GM12801 (cell line): ENCODE data around the gene ANKRD27.

Experiments
- TF ChIP-seq, protein P1 (sequence below): IDR thresholded peaks from one replicate; pipeline ENCODE4 v1.5.1; 2011; ENCODE audit warnings: control low read depth; ENCODE audit not compliant: insufficient read length; ENCODE audit errors: extremely low read depth

Gene ANKRD27

DNA sequence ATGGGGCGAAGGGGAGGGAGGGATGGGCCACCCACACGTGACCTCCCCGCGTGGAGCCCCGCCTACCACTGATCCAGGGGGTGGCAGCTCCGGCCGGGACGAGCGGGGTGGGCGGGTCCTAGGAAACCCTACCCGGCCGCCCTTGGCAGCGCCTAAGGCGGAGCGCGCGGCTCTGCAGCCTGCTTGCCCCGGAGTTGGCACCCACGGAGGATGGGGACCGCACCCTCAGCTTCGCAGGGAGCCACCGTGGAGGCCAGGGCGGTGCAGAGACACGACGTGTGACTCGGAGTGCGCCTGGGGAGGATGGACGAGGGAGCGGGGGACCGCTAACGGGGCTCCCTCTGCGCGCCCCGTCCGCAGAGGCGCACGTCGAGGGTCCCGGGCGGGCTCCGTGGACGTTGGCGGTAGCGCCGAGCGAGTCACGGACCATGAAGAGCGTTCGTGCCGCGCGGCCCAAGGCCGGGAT lies 773 bp upstream of the ANKRD27 start, which contains the start of gene RGS9BP:
TSS of gene RGS9BP (plus strand) at position 129 of the 466 bp plus-strand sequence. CDS start 416 bp downstream, outside the sequence.
- TF ChIP-seq, protein P1, sequence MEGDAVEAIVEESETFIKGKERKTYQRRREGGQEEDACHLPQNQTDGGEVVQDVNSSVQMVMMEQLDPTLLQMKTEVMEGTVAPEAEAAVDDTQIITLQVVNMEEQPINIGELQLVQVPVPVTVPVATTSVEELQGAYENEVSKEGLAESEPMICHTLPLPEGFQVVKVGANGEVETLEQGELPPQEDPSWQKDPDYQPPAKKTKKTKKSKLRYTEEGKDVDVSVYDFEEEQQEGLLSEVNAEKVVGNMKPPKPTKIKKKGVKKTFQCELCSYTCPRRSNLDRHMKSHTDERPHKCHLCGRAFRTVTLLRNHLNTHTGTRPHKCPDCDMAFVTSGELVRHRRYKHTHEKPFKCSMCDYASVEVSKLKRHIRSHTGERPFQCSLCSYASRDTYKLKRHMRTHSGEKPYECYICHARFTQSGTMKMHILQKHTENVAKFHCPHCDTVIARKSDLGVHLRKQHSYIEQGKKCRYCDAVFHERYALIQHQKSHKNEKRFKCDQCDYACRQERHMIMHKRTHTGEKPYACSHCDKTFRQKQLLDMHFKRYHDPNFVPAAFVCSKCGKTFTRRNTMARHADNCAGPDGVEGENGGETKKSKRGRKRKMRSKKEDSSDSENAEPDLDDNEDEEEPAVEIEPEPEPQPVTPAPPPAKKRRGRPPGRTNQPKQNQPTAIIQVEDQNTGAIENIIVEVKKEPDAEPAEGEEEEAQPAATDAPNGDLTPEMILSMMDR, result no peak

DNA sequence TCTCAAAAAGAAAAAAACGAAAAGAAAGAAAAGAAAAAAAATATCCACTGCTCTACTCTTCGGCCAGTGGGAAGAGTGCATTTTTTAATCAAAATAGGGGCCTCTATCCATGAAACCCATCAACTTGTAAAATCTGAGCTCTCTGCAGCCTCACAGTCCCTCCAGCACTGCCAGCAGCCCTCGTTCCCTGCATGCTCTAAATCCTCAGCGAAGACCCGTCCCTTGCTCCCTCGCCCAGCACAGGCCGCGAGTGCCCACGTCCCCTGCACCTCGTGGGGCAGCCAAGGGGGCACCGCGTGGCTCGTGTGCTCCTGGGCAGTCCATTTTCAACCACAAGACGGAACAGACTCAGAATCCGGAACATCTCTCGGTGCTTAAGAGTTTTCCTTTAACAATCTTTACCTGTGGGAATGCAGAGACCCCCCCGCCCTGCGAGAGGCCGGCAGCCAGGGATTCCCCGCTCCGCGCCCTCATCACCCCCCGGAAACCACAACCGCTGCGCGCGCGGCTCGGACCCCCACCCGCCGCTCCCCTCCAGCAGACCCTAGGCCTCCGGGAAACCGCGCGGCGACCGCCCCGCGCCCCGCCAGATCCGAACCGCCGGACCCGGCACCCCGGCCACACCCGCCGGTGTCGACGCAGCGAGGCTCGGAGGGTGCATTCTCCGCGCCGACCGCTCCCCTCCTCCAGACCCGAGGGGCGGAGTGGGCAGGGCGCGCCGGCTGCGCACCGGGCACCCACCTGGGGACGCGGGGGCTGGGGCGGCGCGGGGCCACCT lies 638 bp downstream of the ANKRD27 start:
- TF ChIP-seq, protein P1, result no peak

DNA sequence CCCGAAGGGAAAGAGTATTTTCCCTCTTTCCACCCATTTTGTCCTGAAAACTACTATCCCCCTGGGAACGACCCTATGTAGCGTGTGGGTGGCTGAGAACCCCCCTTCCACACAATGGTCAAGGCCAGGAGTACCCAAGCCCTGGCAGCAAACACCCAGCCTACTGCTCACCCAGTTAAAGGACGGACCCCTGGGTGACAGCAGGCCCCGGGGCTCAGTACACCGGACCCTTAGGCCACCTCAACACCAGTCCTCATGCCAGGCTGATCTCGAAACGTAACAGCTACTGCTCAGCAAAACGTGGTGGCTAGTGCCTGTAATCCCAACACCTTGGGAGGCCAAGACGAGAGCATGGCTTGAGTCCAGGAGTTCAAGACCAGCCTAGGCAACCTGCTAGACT lies 1.4 kb downstream of the ANKRD27 start:
- TF ChIP-seq, protein P1, result no peak

DNA sequence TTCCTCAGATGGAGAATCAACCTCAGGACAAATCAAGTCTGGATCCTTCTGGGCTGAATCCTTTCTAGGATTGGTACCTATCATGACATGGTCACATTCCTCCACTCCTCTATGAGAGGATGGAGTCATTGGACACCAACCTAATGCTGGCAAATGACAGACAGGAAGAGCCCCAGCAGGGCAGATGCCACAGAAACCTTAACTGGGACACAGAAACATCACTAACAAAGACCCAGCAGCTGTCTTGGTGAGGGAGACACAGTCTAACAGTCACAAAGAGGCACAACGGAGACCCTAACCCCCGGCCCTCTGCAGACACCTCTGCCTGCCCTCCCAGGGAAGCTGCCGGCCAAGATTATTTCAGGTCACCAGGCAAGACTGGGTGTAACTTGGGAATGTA lies 2.1 kb downstream of the ANKRD27 start:
- TF ChIP-seq, protein P1, result no peak

DNA sequence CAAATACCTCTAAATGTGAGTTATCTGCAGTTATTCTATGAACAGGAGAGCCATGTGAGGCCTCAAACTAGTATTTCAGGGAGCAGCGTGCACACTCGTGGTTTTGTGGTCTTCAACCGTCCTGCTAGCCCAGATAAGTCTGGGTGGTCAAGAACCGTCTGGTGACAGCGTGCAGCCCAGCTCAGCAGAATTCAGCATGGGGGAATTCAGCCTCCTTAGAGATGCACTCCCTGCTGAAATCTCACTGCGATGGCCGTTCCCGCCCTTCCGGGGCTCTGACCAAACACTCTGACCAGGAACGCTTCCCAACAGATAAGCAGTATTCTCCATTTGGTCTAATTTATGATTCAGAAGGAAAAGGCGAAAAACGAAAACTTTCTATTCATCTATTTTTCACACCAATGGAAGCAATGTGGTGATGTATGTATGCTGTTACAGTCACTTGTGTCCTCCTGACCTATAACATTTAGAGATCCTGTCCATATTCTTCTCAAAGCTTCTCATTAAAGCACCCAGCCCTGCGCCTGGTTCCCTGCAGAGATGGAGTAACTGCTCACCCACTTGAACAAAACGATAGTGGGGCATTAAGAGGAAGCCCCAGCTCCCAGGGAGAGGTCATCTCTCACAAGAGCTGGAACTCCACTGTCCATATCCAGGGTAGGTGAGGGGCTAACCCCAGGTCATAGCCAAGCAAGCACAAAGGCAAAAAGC lies 2.9 kb downstream of the ANKRD27 start:
- TF ChIP-seq, protein P1, result no peak

DNA sequence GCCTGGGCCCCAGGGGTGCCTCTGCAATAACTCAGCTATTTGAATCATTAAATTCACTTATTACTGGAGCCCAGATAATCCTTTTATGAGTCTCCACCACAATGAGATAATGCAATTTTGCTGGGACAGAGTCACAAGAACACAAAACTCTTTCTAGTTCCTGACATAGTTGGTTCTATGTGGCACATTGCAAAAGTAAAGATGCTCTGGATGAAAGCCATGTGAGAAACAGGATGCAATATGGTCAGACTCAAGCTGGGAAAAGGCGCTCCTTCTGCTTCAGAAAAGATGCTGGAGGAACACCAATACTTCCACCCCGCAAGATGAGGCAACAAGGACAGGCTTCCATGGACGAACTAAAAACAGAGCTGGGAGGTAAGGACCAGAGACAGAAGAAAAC lies 5.7 kb downstream of the ANKRD27 start:
- TF ChIP-seq, protein P1, result no peak

DNA sequence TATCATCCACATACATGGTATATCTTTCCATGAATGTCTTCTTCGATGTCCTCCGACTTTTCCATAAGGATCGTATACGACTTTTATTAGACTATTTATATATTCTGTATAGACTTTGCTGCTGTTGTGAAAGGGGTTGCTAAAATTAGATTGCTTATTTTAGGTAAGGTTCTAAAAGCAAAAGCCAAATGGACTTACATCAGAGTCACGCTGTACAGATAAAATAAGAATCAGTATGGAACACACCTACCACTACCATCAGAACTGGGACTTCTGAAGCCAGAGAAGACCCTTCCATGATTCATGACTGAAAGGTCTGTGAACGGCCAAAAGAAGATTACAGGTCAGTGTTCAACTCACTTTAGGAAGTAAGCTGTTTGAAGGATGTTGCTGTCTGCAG lies 8.9 kb downstream of the ANKRD27 start:
- TF ChIP-seq, protein P1, result no peak
